AG04449 (cell line): ENCODE measurements around the gene NTS.

Source experiments
- CTCF ChIA-PET: fragments of 350-600 bp; formaldehyde crosslinking; extraction: SDS; loops from one replicate; lab custom pipeline; 2021; ENCODE audit warnings: antibody characterized with exemption; lab: Yijun Ruan, JAX
- POLR2A ChIA-PET: fragments of 400-600, 350-600 bp; formaldehyde crosslinking; extraction: SDS; loops from one replicate; lab custom pipeline; 2020; ENCODE audit warnings: antibody characterized with exemption, inconsistent platforms; lab: Yijun Ruan, JAX
- DNase-seq: peaks from one replicate; pipeline ENCODE4 v3.0.0-alpha.2; 2010; ENCODE audit warnings: low read depth, low spot score
- H3K4me3 ChIP-seq: 2 replicates; pipeline ENCODE4 v1.5.1; 2011; ENCODE audit warnings: low read depth, mild to moderate bottlenecking, control low read depth, low read length
- TF ChIP-seq, protein P1 (sequence below): IDR thresholded peaks from one replicate; pipeline ENCODE4 v1.5.1; 2011; ENCODE audit warnings: mild to moderate bottlenecking, moderate library complexity, low read length, control low read depth, inconsistent platforms; ENCODE audit not compliant: insufficient read depth; ENCODE audit errors: missing control alignments

Gene NTS

DNA sequence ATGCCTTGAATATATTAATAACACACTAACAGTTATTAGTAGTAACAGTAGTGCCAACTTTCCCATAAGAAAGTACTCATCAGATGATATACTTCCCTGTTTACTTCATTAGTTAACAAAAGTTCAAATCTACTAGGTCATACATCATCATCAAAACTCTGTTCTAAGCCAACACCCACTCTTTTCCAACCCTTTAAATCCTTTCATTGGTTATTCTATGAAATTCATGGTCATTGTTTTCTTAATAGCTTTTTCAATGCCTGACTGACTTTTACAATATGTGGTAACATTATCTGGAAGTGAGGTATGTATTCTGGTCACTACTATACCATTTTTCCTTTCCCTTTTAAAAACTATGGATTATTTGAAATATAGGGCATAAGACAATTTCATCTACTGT, 9.7 kb downstream of the NTS start:
- H3K4me3 ChIP-seq, result no peak overlapping the region
- POLR2A ChIA-PET, result no interaction called here
- TF ChIP-seq, protein P1, sequence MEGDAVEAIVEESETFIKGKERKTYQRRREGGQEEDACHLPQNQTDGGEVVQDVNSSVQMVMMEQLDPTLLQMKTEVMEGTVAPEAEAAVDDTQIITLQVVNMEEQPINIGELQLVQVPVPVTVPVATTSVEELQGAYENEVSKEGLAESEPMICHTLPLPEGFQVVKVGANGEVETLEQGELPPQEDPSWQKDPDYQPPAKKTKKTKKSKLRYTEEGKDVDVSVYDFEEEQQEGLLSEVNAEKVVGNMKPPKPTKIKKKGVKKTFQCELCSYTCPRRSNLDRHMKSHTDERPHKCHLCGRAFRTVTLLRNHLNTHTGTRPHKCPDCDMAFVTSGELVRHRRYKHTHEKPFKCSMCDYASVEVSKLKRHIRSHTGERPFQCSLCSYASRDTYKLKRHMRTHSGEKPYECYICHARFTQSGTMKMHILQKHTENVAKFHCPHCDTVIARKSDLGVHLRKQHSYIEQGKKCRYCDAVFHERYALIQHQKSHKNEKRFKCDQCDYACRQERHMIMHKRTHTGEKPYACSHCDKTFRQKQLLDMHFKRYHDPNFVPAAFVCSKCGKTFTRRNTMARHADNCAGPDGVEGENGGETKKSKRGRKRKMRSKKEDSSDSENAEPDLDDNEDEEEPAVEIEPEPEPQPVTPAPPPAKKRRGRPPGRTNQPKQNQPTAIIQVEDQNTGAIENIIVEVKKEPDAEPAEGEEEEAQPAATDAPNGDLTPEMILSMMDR, result no peak
- no peak for DNase-seq
- CTCF ChIA-PET, result interaction anchor here (1.5 to 2.5 kb wide), 2 partner anchors 12 to 16 kb away, joined by 3 to 8 read pairs; no protein-coding TSS in a partner anchor

DNA sequence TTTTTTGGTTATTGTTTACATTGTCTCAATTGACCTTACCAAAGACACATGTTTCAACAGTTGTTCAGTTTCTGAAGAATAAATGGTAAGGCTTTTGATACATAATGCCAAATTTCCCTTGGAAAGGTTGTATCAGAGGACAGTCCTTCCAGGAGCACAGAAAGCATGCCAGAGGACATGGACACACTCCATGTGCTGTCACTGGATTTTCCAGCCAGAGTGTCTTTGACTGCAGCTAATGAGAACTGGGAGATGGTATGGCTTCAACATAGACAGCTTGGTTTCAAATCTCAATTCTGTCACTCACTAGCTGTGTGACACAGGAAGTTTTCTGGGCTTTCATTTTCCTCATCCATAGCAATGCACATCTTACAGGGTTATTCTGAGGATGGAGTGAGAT, 20.6 kb downstream of the NTS start:
- TF ChIP-seq, protein P1, result no peak
- POLR2A ChIA-PET, result no interaction called here
- no peak overlapping the region for H3K4me3 ChIP-seq
- no peak for DNase-seq
- CTCF ChIA-PET, result no interaction called here

DNA sequence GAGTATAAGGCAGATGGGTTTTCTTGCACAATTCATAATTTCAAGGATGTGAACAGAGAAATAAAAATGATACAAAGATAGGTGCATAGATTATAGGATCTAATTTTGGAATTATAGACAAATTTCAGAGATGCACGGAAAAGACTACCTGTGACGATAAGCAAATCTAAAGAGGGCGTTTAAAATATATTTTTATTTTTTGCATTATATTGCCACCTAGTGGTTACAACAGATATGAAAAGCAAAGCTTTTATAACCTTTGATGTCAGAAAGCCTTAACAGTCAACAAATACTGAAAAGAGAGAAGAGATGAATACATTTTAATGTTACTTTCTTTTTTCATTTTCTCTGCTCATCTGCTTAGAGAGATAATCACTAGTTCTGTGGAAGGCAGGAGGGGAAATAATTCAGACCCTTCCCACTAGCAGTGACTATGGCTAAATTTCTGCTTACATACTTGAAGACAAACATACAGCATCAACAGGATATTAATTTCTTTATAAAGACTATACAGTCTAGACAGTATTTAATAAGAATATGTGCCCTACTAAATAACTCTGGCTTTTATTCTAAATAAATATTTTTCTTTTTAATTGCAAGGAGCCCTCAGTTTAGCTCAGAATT, 46.3 kb downstream of the NTS start:
- DNase-seq, result no peak
- H3K4me3 ChIP-seq, result no peak overlapping the region
- POLR2A ChIA-PET, result no interaction called here
- CTCF ChIA-PET, result interaction anchor here (0.6 to 3.9 kb wide), 21 partner anchors 9 to 996 kb away, joined by 3 to 38 read pairs (median 4); no protein-coding TSS in a partner anchor
- TF ChIP-seq, protein P1, result peak; percentile 4

DNA sequence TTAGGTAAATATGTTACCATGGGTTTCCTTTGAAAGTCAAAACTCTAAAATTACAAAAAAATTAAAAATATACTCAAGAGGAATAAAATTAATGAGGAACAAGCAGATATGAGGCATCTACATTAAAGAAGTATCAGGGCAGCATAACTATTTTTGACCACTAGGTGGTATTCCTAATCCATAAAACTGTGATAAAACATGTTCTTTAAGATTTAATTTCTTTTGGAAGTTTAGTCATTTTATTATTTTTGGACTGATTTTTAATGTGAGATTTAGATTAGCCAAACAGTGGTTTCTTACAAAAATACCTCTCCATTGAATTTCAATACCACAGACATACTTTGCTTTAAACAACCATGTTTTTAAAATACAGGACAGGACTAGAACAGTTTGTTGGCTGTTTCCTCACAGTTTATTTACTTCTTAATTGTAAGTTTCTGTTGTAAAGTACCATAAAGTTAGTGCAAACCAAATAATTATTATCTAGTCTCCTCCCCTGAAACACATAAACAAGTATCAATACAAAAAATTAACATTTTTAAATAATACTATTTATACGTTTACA, 49.8 kb downstream of the NTS start:
- TF ChIP-seq, protein P1, result peak; percentile 35
- no peak overlapping the region for H3K4me3 ChIP-seq
- ChIA-PET CTCF (interaction anchor here (0.6 to 1.6 kb wide), 9 partner anchors 8 to 1006 kb away, joined by 3 to 10 read pairs (median 5); no protein-coding TSS in a partner anchor), POLR2A (no interaction called here)
- DNase-seq, result peak; percentile 7

DNA sequence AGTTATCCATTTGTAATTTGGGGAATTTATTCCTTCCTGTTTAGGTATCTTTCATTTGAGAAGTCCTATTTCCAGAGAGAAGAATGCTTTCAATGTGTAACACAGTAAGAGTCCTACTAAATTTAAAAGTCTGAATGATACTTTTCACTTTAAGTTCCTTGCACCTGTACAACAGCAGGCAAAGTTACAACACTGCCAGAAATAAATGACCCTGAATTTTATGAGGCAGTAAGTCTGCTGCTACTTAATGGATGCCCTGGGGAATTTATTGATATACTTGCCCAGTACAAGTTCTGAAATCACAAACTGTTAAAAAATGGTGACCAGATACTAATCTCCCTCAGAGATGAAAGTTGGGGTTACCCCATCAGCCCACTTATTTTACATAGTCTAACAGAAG, 53.1 kb downstream of the NTS start:
- CTCF ChIA-PET, result no interaction called here
- H3K4me3 ChIP-seq, result no peak overlapping the region
- POLR2A ChIA-PET, result no interaction called here
- TF ChIP-seq, protein P1, result no peak
- DNase-seq, result no peak
